Sciatic nerve (tissue), 2 donors: ENCODE results near the gene NDUFS7. TPM values are rescaled to one million over a fixed set of nuclear protein-coding genes. Genes with fewer than 3 reads are reported as not detected.
"Not testable (repeated sequence)": the region's sequence is repeated elsewhere in the genome, so short reads cannot be mapped to it uniquely, and the experiment has no call there.

Experiments
- ATAC-seq: fragments of 200-7000 bp; cut with Tn5 transposase; one replicate; pipeline ENCODE4 v1.9.1; 2020; ENCODE audit warnings: mild to moderate bottlenecking, moderate library complexity
- DNase-seq: peaks from one replicate; pipeline ENCODE4 v3.0.0-alpha.2; 2020; ENCODE audit warnings: low spot score
- intact Hi-C: fragments of 100-400 bp; cut with DNase I; formaldehyde crosslinking; loops from one replicate; pipeline ENCODE4 v1.14.2; 2022
- total RNA-seq: library from RNA; stranded (reverse); fragmentation: NEBNext Ultra II Directional; extraction: Animal tissue kit (Norgen Biotek cat#: 25700); gene quantifications from one replicate; pipeline ENCODE4 v1.2.1, GENCODE V29; 2021
- donor health status: DM: no; HTN: no; CAD: no.
- donor health status: DM: no; HTN: no; CAD: no.

The NDUFS7 gene
- total RNA-seq, 1 donor from 2014 or later = 57.5 TPM

DNA sequence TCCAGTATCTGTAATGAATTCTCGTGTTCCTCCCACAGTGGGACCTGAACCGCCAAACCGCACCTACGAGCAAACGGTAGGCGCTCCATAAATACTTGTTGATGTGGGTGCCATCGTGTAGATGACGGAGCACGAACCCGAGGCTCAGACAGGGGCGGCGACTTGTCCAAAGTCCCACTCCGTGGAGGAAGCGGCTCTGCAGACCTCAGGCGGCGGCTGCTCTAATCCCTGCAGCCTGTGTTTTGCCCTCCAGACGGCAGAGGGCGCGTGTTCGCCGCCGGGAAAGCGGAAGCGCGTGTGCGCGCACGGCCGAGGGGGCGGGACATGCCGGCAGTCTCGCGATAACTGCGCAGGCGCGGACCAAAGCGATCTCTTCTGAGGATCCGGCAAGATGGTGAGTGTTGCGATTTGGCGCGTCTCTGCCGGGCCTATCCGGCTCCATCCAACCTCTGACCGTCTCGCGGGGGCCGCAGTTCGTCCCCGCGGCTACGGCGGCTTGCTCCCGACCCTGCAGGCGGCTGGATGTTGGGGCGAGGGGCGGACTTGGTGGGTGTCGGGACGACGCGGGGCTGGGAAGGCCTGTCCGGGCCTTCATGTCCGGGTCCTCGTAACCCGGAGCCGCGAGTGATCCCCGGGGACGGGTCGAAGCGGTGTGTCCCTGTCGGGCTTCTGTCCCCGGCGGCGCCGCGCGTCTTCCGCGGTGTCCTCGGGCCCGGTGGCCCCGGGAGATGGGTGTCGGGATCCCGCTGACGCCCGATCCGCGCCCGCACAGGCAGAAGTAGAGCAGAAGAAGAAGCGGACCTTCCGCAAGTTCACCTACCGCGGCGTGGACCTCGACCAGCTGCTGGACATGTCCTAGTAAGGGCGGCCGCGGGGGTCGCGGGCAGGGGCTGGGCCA is 54.6 kb downstream of the NDUFS7 start, which contains the start of gene RPS15:
Gene RPS15, plus strand, starts transcription at position 362 of the 898 bp plus-strand sequence. Its CDS starts 30 bp downstream, at position 392.
- intact Hi-C loops = no loop called here
- peak; percentile 95 for ATAC-seq
- peak; percentile 98 for DNase-seq

DNA sequence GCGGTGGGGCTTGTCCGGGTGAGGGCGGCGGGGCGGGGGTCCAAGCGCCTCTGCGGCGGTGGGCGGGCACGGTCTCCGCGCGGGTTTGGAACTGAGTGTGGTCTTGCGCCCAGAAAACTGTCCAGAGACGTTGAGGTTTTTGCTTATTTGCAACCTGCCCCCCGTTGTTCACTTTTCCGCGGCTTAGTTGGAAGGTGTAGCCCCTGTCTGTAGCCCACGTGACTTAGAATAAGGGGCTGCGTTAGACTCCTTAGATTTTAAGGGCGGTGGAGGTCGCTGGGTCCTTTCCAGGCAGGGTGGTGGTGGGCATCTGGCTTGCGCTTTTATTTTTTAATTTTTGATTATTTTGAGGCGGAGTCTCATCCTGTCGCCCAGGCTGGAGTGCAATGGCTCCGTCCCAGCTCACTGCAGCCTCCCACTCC is 55.2 kb downstream of the NDUFS7 start:
- intact Hi-C loops = no loop called here
- DNase-seq (no peak), ATAC-seq (no peak)

DNA sequence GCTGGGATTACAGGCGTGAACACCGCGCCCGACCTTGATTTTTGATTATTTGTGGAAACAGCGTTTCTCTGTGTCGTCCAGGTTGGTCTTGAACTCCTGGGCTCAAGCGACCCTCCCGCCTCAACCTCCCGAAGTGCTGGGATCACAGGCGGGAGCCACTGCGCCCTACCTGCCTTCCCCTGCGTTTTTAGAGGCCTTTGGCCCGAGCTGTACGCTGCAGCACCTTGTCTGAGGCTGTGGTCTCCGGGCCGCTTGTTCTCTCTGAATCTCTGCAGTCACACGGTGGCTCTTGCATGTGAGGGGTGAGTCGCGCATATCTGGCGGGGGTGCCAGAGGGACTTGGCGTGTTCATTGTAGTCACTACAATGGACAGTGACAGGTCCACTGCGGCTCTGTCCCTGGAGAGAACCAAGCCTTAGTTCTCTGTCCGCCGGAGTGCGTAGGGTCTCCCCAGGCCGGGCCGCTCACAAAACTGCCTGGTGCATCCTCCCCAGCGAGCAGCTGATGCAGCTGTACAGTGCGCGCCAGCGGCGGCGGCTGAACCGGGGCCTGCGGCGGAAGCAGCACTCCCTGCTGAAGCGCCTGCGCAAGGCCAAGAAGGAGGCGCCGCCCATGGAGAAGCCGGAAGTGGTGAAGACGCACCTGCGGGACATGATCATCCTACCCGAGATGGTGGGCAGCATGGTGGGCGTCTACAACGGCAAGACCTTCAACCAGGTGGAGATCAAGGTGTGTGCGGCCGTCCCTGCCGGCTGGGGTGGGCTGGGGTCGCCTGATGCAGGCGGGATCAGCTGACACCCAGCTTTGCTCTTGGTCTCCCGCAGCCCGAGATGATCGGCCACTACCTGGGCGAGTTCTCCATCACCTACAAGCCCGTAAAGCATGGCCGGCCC is 56.1 kb downstream of the NDUFS7 start:
- ATAC-seq, intact Hi-C loops, DNase-seq: not testable (repeated sequence)

DNA sequence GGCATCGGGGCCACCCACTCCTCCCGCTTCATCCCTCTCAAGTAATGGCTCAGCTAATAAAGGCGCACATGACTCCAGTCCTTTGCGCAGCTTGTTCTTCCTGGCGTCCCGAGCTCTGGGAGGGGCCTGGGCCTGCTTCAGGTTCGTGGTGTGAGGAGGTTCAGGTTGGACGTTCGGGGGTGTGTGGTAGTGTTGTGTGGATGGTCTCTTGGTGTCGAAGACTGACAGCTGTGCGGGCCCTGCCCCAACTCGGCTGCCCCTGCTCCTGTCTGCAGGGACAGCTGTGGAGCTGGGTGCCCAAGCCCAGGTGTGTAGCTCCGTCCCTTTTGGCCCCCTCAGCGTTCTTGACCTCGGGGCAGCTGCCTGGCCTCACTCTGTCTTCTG is 56.7 kb downstream of the NDUFS7 start:
- intact Hi-C loops = no loop called here
- ATAC-seq (no peak), DNase-seq (no peak)

DNA sequence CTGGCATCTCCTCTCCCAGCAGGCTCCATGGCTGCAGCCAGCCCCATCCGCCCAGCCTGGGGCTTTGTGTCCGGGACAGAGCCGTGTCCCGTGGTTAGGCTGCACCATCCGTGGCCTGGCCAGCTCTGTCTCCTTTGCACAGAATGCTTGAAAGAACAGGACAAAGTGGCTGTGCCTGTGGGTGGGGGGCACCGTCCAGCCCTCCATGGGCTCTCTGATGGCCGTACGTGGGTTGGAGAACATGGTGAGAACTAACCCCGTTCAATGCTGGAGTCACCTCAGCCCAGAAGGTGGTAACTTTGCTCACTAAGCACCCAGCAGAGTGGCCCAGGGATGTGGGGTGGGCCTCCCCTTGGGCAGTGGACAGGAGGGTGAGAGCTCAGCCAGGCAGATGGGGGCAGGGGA is 57.3 kb downstream of the NDUFS7 start:
- intact Hi-C loops = no loop called here
- ATAC-seq (no peak), DNase-seq (no peak)

DNA sequence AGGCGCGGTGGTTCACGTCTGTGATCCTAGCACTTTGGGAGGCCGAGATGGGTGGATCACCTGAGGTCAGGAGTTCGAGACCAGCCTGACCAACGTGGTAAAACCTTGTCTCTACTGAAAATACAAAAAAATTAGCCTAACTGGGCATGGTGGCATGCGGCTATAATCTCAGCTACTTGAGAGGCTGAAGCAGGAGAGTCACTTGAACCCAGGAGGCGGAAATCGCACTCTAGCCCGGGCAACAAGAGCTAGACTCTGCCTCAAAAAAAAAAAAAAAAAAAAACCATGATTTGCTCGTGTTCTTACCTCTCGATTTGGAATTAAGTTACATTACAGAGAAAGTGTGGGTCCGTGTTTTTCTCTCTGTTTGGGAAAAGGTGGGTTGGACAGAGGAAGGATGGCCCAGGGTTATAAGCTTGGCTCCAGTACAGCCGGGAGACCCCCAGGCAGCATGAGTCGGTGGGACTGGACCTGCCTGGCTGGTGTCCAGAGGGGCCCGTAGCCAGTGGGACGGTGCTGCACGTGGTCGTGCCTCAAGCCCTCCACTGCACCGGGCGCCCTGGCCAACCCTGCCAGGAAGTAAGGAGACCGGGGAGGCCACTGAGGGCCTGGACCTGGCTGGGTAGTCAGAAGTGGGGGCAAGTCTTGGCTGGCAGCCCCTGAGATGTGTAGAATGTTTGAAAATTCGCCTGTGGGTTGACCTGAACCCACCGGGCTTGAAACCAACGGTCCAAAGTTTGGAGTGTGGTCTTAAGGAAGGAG is 58.2 kb downstream of the NDUFS7 start:
- ATAC-seq = no peak
- DNase-seq = no peak
- intact Hi-C loops = no loop called here

Other genes with a start within 250 kb of the NDUFS7 start
- gene SBNO2, start 209.6 kb upstream of the NDUFS7 start, total RNA-seq = 131 TPM
- gene STK11, start 178.1 kb upstream of the NDUFS7 start, total RNA-seq = 57.2 TPM
- 2.9 TPM for gene CBARP, start 145.9 kb upstream of the NDUFS7 start, total RNA-seq
- 90.9 TPM for gene ATP5F1D, start 142.2 kb upstream of the NDUFS7 start, total RNA-seq
- gene MIDN, start 135.3 kb upstream of the NDUFS7 start, total RNA-seq = 117 TPM
- 550 TPM for gene CIRBP, start 114.6 kb upstream of the NDUFS7 start, total RNA-seq
- gene FAM174C, start 108.4 kb upstream of the NDUFS7 start, total RNA-seq = 21.4 TPM
- not detected for gene EFNA2, start 98.0 kb upstream of the NDUFS7 start, total RNA-seq
- 48.1 TPM for gene GAMT, start 17.6 kb downstream of the NDUFS7 start, total RNA-seq
- 75.7 TPM for gene DAZAP1, start 23.7 kb downstream of the NDUFS7 start, total RNA-seq
- 753 TPM for gene RPS15, start 54.5 kb downstream of the NDUFS7 start, total RNA-seq
- 6.0 TPM for gene APC2, start 66.2 kb downstream of the NDUFS7 start, total RNA-seq
- gene C19orf25, start 95.3 kb downstream of the NDUFS7 start, total RNA-seq = 22.1 TPM
- gene PCSK4, start 106.4 kb downstream of the NDUFS7 start, total RNA-seq = 2.5 TPM
- gene REEP6, start 107.3 kb downstream of the NDUFS7 start, total RNA-seq = 3.9 TPM
- 48.3 TPM for gene ADAMTSL5, start 129.1 kb downstream of the NDUFS7 start, total RNA-seq
- gene PLK5, start 140.2 kb downstream of the NDUFS7 start, total RNA-seq = 0.80 TPM
- 27.1 TPM for gene MEX3D, start 184.4 kb downstream of the NDUFS7 start, total RNA-seq
- 48.1 TPM for gene MBD3, start 209.0 kb downstream of the NDUFS7 start, total RNA-seq
- 136 TPM for gene UQCR11, start 221.6 kb downstream of the NDUFS7 start, total RNA-seq